GM12878 (cell line): Measurements from ENCODE around the gene SGSH. TPM values are rescaled to one million over a fixed set of nuclear protein-coding genes. Genes with fewer than 3 reads are reported as not detected.

ENCODE experiments used
- ATAC-seq: fragments of 200-7000 bp; cut with Tn5 transposase; 3 replicates; pipeline ENCODE4 v1.9.1; 2020; ENCODE audit warnings: mild to moderate bottlenecking, moderate library complexity
- BruUV-seq: library from RNA; stranded (reverse); fragments of 400-500 nt; replicated peaks from 2 replicates; lab custom pipeline; 2021; lab: Mats Ljungman, UMichigan
- CTCF ChIA-PET: fragments of 300-600 bp; sonication (Branson Sonifier 250); formaldehyde crosslinking; extraction: SDS; loops from one replicate; lab custom pipeline; 2021; ENCODE audit warnings: inconsistent platforms; lab: Yijun Ruan, JAX
- POLR2A ChIA-PET: fragments of 350-600 bp; formaldehyde crosslinking; extraction: SDS; loops from one replicate; lab custom pipeline; 2021; ENCODE audit warnings: inconsistent platforms; lab: Charles Lee
- RAD21 ChIA-PET: fragments of 300-600 bp; sonication (Branson Sonifier 250); formaldehyde crosslinking; loops from one replicate; lab custom pipeline; 2023; ENCODE audit warnings: antibody characterized with exemption; ENCODE audit not compliant: unreplicated experiment; lab: Charles Lee
- SMC1A ChIA-PET: fragments of 300-600 bp; sonication (Branson Sonifier 250); formaldehyde crosslinking; loops from one replicate; lab custom pipeline; 2023; ENCODE audit not compliant: unreplicated experiment, uncharacterized antibody; lab: Charles Lee
- DNase-seq: peaks from one replicate; pipeline ENCODE4 v3.0.0-alpha.2; 2011; ENCODE audit warnings: low read depth, low spot score
- FAIRE-seq: peaks from 3 replicates; lab custom pipeline; 2011; peaks lifted over from hg19 to GRCh38; lab: Jason Lieb, UNC
- H2AFZ ChIP-seq: 2 replicates; pipeline ENCODE4 v1.6.0; 2011; ENCODE audit warnings: low read depth, low read length, control low read depth; ENCODE audit not compliant: control insufficient read depth
- H3K27ac ChIP-seq: 2 replicates; pipeline ENCODE4 v1.5.1; 2011; ENCODE audit warnings: control low read depth; ENCODE audit not compliant: control insufficient read depth, insufficient read depth
- H3K27me3 ChIP-seq, 2 experiments: replicated peaks in 1 of 2; 2 replicates each; pipeline versions ENCODE4 v1.6.0 to v1.6.1; 2011; ENCODE audit warnings: low read length in 1 of 2; ENCODE audit not compliant: control insufficient read depth in 2 of 2, insufficient read depth in 2 of 2
- H3K36me3 ChIP-seq, 2 experiments: 2 replicates each; pipeline ENCODE4 v1.5.1; 2011; ENCODE audit warnings: low read length in 1 of 2; ENCODE audit not compliant: control insufficient read depth in 2 of 2, insufficient read depth in 2 of 2
- H3K4me1 ChIP-seq: 2 replicates; pipeline ENCODE4 v1.6.1; 2011; ENCODE audit warnings: mild to moderate bottlenecking, low read length, moderate library complexity, mixed read lengths; ENCODE audit not compliant: control insufficient read depth, insufficient read depth
- H3K4me2 ChIP-seq: 2 replicates; pipeline ENCODE4 v1.6.0; 2011; ENCODE audit warnings: control low read depth; ENCODE audit not compliant: control insufficient read depth, insufficient read depth
- H3K4me3 ChIP-seq: fragments of 200-600 bp; sonication (generic); 2 replicates; pipeline ENCODE4 v1.5.1; 2016
- H3K79me2 ChIP-seq: 2 replicates; pipeline ENCODE4 v1.6.0; 2011; ENCODE audit warnings: low read length; ENCODE audit not compliant: control insufficient read depth, insufficient read depth
- H3K9ac ChIP-seq: 2 replicates; pipeline ENCODE4 v1.8.0; 2011; ENCODE audit warnings: low read length, control low read depth, mixed read lengths; ENCODE audit not compliant: control insufficient read depth, insufficient read depth
- H3K9me3 ChIP-seq: replicated peaks from 3 replicates; pipeline ENCODE4 v1.5.1; 2011; ENCODE audit warnings: mild to moderate bottlenecking, low read length; ENCODE audit not compliant: control insufficient read depth, insufficient read depth
- H4K20me1 ChIP-seq: 2 replicates; pipeline ENCODE4 v1.6.0; 2011; ENCODE audit not compliant: control insufficient read depth, insufficient read depth
- CBX5 ChIP-seq: sonication (generic); IDR thresholded peaks from 2 replicates; pipeline ENCODE4 v1.6.1; 2016; ENCODE audit warnings: low read depth, moderate library complexity, mild to moderate bottlenecking, inconsistent platforms
- GATAD2B ChIP-seq: fragments of 450-650 bp; conservative IDR thresholded peaks from 2 replicates; pipeline ENCODE4 v1.6.1; 2017; ENCODE audit warnings: low read depth, mild to moderate bottlenecking, moderate library complexity
- KAT2A ChIP-seq: conservative IDR thresholded peaks from 2 replicates; pipeline ENCODE4 v1.6.1; 2011; ENCODE audit warnings: low read depth, low read length; ENCODE audit not compliant: control insufficient read depth
- NR2C2 ChIP-seq: IDR thresholded peaks from 2 replicates; pipeline ENCODE4 v1.6.1; 2011; ENCODE audit warnings: borderline replicate concordance, low read depth; ENCODE audit not compliant: control insufficient read depth, insufficient read length
- NRF1 ChIP-seq: conservative IDR thresholded peaks from 2 replicates; pipeline ENCODE4 v1.6.1; 2011; ENCODE audit warnings: mild to moderate bottlenecking, low read depth, low read length, improper control_type of control experiment
- RAD21 ChIP-seq: IDR thresholded peaks from 2 replicates; pipeline ENCODE4 v1.6.1; 2011; ENCODE audit warnings: mild to moderate bottlenecking, low read depth, low read length, moderate library complexity; ENCODE audit not compliant: insufficient read depth
- STAT1 ChIP-seq: fragments of 450-650 bp; conservative IDR thresholded peaks from 2 replicates; pipeline ENCODE4 v1.6.1; 2014; ENCODE audit warnings: antibody characterized with exemption, mild to moderate bottlenecking
- WRNIP1 ChIP-seq: IDR thresholded peaks from 2 replicates; pipeline ENCODE4 v1.6.1; 2011; ENCODE audit warnings: low read depth, low read length, improper control_type of control experiment, borderline replicate concordance
- YBX1 ChIP-seq: fragments of 450-650 bp; IDR thresholded peaks from 2 replicates; pipeline ENCODE4 v1.6.1; 2016; ENCODE audit warnings: antibody characterized with exemption
- YY1 ChIP-seq: IDR thresholded peaks from 2 replicates; pipeline ENCODE4 v1.6.1; 2011; ENCODE audit warnings: low read depth, mild to moderate bottlenecking, low read length
- ZBED1 ChIP-seq: IDR thresholded peaks from 2 replicates; pipeline ENCODE4 v1.6.1; 2016; ENCODE audit warnings: borderline replicate concordance
- WGBS: methylation state at CpG from one replicate; pipeline ENCODE4 v1.1.6; 2016; ENCODE audit warnings: low lambda C conversion rate; ENCODE audit not compliant: insufficient replicate concordance, insufficient coverage; ENCODE audit errors: missing lambda C conversion rate; 5-methylcytosine and 5-hydroxymethylcytosine counted together
- in situ Hi-C: fragments of 300-500 bp; cut with MboI; formaldehyde crosslinking; loops from 9 replicates; pipeline ENCODE4 v1.14.3; 2018; ENCODE audit warnings: mixed read lengths
- intact Hi-C: fragments of 100-400 bp; cut with micrococcal nuclease; formaldehyde crosslinking; loops from one replicate; pipeline ENCODE4 v1.14.2; 2022; ENCODE audit not compliant: unreplicated experiment
- polyA plus RNA-seq, 11 experiments: library from polyadenylated mRNA; depleted of rRNA in 4 of 11; unstranded in 6 of 11; stranded (reverse) in 5 of 11; fragments of >200 nt; fragmentation: Nextera tagmentation in 4 of 11; fragmentation: Illumina TruSeq in 1 of 11; extraction: Ambion mirVana in 4 of 11; extraction: Trizol in 1 of 11; gene quantifications; 1 replicate in 1 of 11; 2 replicates in 10 of 11; pipeline versions ENCODE4 v1.2.1 to v1.2.3, GENCODE V29; 2011 to 2016; ENCODE audit warnings: inconsistent platforms in 2 of 11, missing spikeins in 2 of 11, low read depth in 1 of 11
- total RNA-seq, 4 experiments: library from RNA; depleted of rRNA in 3 of 4; stranded (reverse); fragments of >200 nt in 3 of 4; fragmentation: Illumina TruSeq in 1 of 4; extraction: Trizol in 1 of 4; gene quantifications; 2 replicates each; pipeline versions ENCODE4 v1.2.1 to v1.2.3, GENCODE V29; 2013 to 2021
- TF ChIP-seq, protein P1 (sequence below): fragments of 450-650 bp; formaldehyde crosslinking; IDR thresholded peaks from 2 replicates; pipeline ENCODE4 v1.4.0; 2020; ENCODE audit warnings: mild to moderate bottlenecking, moderate library complexity
- TF ChIP-seq, protein P2 (sequence below): IDR thresholded peaks from 2 replicates; pipeline ENCODE4 v1.6.1; 2012; ENCODE audit warnings: low read length, inconsistent platforms

The SGSH gene
- total and polyA plus RNA-seq, 10 of the 15 experiments (the other 5 are each of a cell fraction or from before 2014, with no cell fraction given) = 0.13 to 17.2 (median 6.0) TPM

DNA sequence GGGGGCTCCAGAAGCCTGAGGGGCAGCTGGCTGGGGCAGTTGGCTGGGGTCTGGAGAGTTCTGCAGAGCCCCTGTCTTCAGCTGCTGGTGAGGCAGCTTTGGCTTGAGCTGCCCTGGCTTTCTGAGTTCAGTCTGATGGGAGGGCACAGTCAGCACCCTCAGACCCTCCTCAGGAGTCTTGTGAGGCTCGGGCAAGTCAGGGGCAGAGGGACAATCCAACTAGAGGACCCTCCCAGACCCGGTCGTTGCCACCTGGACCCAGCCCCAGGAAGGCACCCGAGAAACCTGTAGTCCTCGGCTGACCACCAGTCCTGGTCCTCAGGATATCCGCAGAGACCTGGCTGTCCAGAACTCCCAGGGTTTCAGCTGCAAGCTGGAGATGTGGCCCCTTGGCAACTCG lies 48.5 kb downstream of the SGSH start:
- no peak overlapping the region for H3K4me3 ChIP-seq
- H3K9me3 ChIP-seq = no peaks in the 10 kb centered on the region
- H3K27ac ChIP-seq = no peak overlapping the region
- WGBS = 32% methylated on average over 7 of the region's 7 CpGs
- POLR2A ChIA-PET = no interaction called here
- no peaks in the 10 kb centered on the region for H3K36me3 ChIP-seq
- ATAC-seq = no peak
- no peaks in the 10 kb centered on the region for H3K27me3 ChIP-seq
- no peak for DNase-seq
- H4K20me1 ChIP-seq = no peaks in the 10 kb centered on the region
- BruUV-seq = no TSS peak
- in situ Hi-C loops = no loop called here
- H3K9ac ChIP-seq = no peak overlapping the region
- no peak for FAIRE-seq
- H3K4me1 ChIP-seq = no peaks in the 10 kb centered on the region
- RAD21 ChIA-PET = no interaction called here
- no peak overlapping the region for H2AFZ ChIP-seq
- no peak overlapping the region for H3K4me2 ChIP-seq
- intact Hi-C loops = no loop called here
- TF ChIP-seq KAT2A (no peak), CBX5 (no peak), YY1 (no peak), GATAD2B (no peak), NR2C2 (no peak), YBX1 (no peak), WRNIP1 (no peak), ZBED1 (no peak), STAT1 (no peak), NRF1 (no peak), RAD21 (no peak)
- TF ChIP-seq, protein P1, sequence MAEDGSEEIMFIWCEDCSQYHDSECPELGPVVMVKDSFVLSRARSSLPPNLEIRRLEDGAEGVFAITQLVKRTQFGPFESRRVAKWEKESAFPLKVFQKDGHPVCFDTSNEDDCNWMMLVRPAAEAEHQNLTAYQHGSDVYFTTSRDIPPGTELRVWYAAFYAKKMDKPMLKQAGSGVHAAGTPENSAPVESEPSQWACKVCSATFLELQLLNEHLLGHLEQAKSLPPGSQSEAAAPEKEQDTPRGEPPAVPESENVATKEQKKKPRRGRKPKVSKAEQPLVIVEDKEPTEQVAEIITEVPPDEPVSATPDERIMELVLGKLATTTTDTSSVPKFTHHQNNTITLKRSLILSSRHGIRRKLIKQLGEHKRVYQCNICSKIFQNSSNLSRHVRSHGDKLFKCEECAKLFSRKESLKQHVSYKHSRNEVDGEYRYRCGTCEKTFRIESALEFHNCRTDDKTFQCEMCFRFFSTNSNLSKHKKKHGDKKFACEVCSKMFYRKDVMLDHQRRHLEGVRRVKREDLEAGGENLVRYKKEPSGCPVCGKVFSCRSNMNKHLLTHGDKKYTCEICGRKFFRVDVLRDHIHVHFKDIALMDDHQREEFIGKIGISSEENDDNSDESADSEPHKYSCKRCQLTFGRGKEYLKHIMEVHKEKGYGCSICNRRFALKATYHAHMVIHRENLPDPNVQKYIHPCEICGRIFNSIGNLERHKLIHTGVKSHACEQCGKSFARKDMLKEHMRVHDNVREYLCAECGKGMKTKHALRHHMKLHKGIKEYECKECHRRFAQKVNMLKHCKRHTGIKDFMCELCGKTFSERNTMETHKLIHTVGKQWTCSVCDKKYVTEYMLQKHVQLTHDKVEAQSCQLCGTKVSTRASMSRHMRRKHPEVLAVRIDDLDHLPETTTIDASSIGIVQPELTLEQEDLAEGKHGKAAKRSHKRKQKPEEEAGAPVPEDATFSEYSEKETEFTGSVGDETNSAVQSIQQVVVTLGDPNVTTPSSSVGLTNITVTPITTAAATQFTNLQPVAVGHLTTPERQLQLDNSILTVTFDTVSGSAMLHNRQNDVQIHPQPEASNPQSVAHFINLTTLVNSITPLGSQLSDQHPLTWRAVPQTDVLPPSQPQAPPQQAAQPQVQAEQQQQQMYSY (CRISPR knock-in tag) = no peak
- TF ChIP-seq, protein P2, sequence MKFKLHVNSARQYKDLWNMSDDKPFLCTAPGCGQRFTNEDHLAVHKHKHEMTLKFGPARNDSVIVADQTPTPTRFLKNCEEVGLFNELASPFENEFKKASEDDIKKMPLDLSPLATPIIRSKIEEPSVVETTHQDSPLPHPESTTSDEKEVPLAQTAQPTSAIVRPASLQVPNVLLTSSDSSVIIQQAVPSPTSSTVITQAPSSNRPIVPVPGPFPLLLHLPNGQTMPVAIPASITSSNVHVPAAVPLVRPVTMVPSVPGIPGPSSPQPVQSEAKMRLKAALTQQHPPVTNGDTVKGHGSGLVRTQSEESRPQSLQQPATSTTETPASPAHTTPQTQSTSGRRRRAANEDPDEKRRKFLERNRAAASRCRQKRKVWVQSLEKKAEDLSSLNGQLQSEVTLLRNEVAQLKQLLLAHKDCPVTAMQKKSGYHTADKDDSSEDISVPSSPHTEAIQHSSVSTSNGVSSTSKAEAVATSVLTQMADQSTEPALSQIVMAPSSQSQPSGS = no peak
- SMC1A ChIA-PET = no interaction called here
- H3K79me2 ChIP-seq = no peaks in the 10 kb centered on the region
- CTCF ChIA-PET = no interaction called here
